Endothelial cell of umbilical vein (primary cell): Measurements from ENCODE around the gene MCRIP2. TPM values are rescaled to one million over a fixed set of nuclear protein-coding genes. Genes with fewer than 3 reads are reported as not detected.

Experiments
- BruUV-seq: library from RNA; stranded (reverse); fragments of 400-500 nt; replicated peaks from 2 replicates; lab custom pipeline; 2021; lab: Mats Ljungman, UMichigan
- CTCF ChIA-PET: fragments of 300-600, 350-600 bp; sonication (Branson Sonifier 250); formaldehyde crosslinking; loops from one replicate; lab custom pipeline; 2021; ENCODE audit warnings: antibody characterized with exemption, inconsistent platforms; lab: Charles Lee
- POLR2A ChIA-PET: fragments of 300-600, 350-600 bp; sonication (Branson Sonifier 250); formaldehyde crosslinking; loops from one replicate; lab custom pipeline; 2021; ENCODE audit warnings: antibody characterized with exemption, inconsistent platforms; lab: Charles Lee
- DNase-seq: peaks from one replicate; pipeline ENCODE4 v3.0.0-alpha.2; 2011; ENCODE audit warnings: low read depth, low spot score
- FAIRE-seq: peaks from 2 replicates; lab custom pipeline; 2011; peaks lifted over from hg19 to GRCh38; lab: Jason Lieb, UNC
- H2AFZ ChIP-seq: 2 replicates; pipeline ENCODE4 v1.6.0; 2012; ENCODE audit warnings: low read depth, low read length, control low read depth, inconsistent platforms
- H3K27ac ChIP-seq: 2 replicates; pipeline ENCODE4 v1.5.1; 2011; ENCODE audit warnings: low read depth, mild to moderate bottlenecking, control low read depth, low read length, moderate library complexity; ENCODE audit not compliant: insufficient read depth
- H3K27me3 ChIP-seq, 2 experiments: 2 replicates each; pipeline versions ENCODE4 v1.6.0 to v1.6.1; 2011; ENCODE audit warnings: low read length in 2 of 2, mixed read lengths in 1 of 2; ENCODE audit not compliant: control insufficient read depth in 2 of 2, insufficient read depth in 2 of 2
- H3K36me3 ChIP-seq, 2 experiments: 2 replicates in 1 of 2; 3 replicates in 1 of 2; pipeline ENCODE4 v1.5.1; 2011; ENCODE audit warnings: low read length in 2 of 2, mild to moderate bottlenecking in 1 of 2, moderate library complexity in 1 of 2; ENCODE audit not compliant: control insufficient read depth in 2 of 2, insufficient read depth in 2 of 2; ENCODE audit errors: extremely low read depth in 1 of 2
- H3K4me1 ChIP-seq: 3 replicates; pipeline ENCODE4 v1.5.1; 2011; ENCODE audit warnings: mild to moderate bottlenecking, low read length; ENCODE audit not compliant: control insufficient read depth, insufficient read depth; ENCODE audit errors: extremely low read depth
- H3K4me2 ChIP-seq: 2 replicates; pipeline ENCODE4 v1.6.1; 2011; ENCODE audit warnings: low read length, control low read depth, mixed read lengths; ENCODE audit not compliant: insufficient read depth
- H3K4me3 ChIP-seq, 3 experiments: fragments of 200-600 bp in 1 of 3; sonication (generic), shearing (Covaris generic) in 1 of 3; replicated peaks in 1 of 3; 2 replicates each; pipeline ENCODE4 v1.5.1; 2011 to 2016; ENCODE audit warnings: control low read depth in 3 of 3, low read length in 3 of 3, mild to moderate bottlenecking in 2 of 3, inconsistent platforms in 1 of 3, low read depth in 1 of 3, moderate library complexity in 1 of 3; ENCODE audit not compliant: insufficient read depth in 1 of 3
- H3K79me2 ChIP-seq: 2 replicates; pipeline ENCODE4 v1.6.0; 2012; ENCODE audit warnings: low read length, inconsistent platforms; ENCODE audit not compliant: control insufficient read depth, insufficient read depth
- H3K9ac ChIP-seq: replicated peaks from 2 replicates; pipeline ENCODE3; 2011; ENCODE audit warnings: low read length, control low read depth; ENCODE audit not compliant: insufficient read depth; ENCODE audit errors: extremely low read depth
- H3K9me1 ChIP-seq: replicated peaks from 3 replicates; pipeline ENCODE4 v1.6.0; 2011; ENCODE audit warnings: mild to moderate bottlenecking, low read length; ENCODE audit not compliant: control insufficient read depth, insufficient read depth; ENCODE audit errors: extremely low read depth
- H3K9me3 ChIP-seq: replicated peaks from 2 replicates; pipeline ENCODE4 v1.5.1; 2012; ENCODE audit warnings: low read length, inconsistent platforms; ENCODE audit not compliant: control insufficient read depth, insufficient read depth
- H4K20me1 ChIP-seq: replicated peaks from 2 replicates; pipeline ENCODE3; 2011; ENCODE audit warnings: mild to moderate bottlenecking, low read length; ENCODE audit not compliant: control insufficient read depth, insufficient read depth; ENCODE audit errors: extremely low read depth
- EZH2 ChIP-seq: IDR thresholded peaks from 2 replicates; pipeline ENCODE4 v1.6.1; 2012; ENCODE audit warnings: borderline replicate concordance, low read depth, mild to moderate bottlenecking, moderate library complexity, low read length, inconsistent platforms; ENCODE audit not compliant: severe bottlenecking
- FOS ChIP-seq: IDR thresholded peaks from 2 replicates; pipeline ENCODE4 v1.6.1; 2011; ENCODE audit warnings: mild to moderate bottlenecking, low read length, moderate library complexity, borderline replicate concordance; ENCODE audit not compliant: insufficient read depth
- GATA2 ChIP-seq: IDR thresholded peaks from 2 replicates; pipeline ENCODE4 v1.7.0; 2011; ENCODE audit warnings: low read depth, mild to moderate bottlenecking, moderate library complexity, mixed read lengths, low read length; ENCODE audit not compliant: insufficient read length, insufficient read depth
- JUN ChIP-seq: IDR thresholded peaks from 2 replicates; pipeline ENCODE4 v1.6.1; 2011; ENCODE audit warnings: borderline replicate concordance, low read depth; ENCODE audit not compliant: insufficient read length, insufficient read depth
- MYC ChIP-seq: IDR thresholded peaks from one replicate; pipeline ENCODE4 v1.6.1; 2011; ENCODE audit warnings: mild to moderate bottlenecking, low read depth, low read length
- POLR2AphosphoS5 ChIP-seq: IDR thresholded peaks from 2 replicates; pipeline ENCODE4 v1.6.1; 2012; ENCODE audit warnings: low read depth, mild to moderate bottlenecking, control low read depth, low read length, moderate library complexity; ENCODE audit not compliant: insufficient read depth
- dilution Hi-C: fragments of 300-500 bp; cut with MboI; formaldehyde crosslinking; loops from one replicate; pipeline ENCODE4 v1.15.0; 2019; ENCODE audit warnings: low sequenced_read_pairs; ENCODE audit not compliant: extremely low pct_ligation_motif_present
- intact Hi-C: fragments of 100-400 bp; cut with micrococcal nuclease; formaldehyde crosslinking; loops from one replicate; pipeline ENCODE4 v1.10.0; 2022
- polyA plus RNA-seq, 4 experiments: library from polyadenylated mRNA; depleted of rRNA in 3 of 4; stranded (reverse) in 3 of 4; unstranded in 1 of 4; fragments of >200 nt; gene quantifications; 2 replicates each; pipeline versions ENCODE4 v1.2.1 to v1.2.3, GENCODE V29; 2011 to 2012; ENCODE audit warnings: missing spikeins in 1 of 4
- total RNA-seq: library from RNA; stranded (reverse); gene quantifications from 2 replicates; pipeline ENCODE4 v1.2.3, GENCODE V29; 2021
- TF ChIP-seq, protein P1 (sequence below): IDR thresholded peaks from 2 replicates; pipeline ENCODE4 v1.6.1; 2011; ENCODE audit not compliant: insufficient read depth, insufficient read length
- TF ChIP-seq, protein P2 (sequence below), 2 donors: IDR thresholded peaks; 1 replicate in 1 of 2; 2 replicates in 1 of 2; pipeline ENCODE4 v1.5.1; 2011; ENCODE audit warnings: low read length in 2 of 2, mild to moderate bottlenecking in 2 of 2, moderate library complexity in 2 of 2, control low read depth in 1 of 2, inconsistent platforms in 1 of 2, low read depth in 1 of 2; ENCODE audit not compliant: insufficient read depth in 1 of 2; ENCODE audit errors: extremely low read depth in 1 of 2

The MCRIP2 gene
- total and polyA plus RNA-seq, 2 donors (not counting 3 experiments of a cell fraction or from before 2014, with no cell fraction given): 17.1 to 18.9 TPM

DNA sequence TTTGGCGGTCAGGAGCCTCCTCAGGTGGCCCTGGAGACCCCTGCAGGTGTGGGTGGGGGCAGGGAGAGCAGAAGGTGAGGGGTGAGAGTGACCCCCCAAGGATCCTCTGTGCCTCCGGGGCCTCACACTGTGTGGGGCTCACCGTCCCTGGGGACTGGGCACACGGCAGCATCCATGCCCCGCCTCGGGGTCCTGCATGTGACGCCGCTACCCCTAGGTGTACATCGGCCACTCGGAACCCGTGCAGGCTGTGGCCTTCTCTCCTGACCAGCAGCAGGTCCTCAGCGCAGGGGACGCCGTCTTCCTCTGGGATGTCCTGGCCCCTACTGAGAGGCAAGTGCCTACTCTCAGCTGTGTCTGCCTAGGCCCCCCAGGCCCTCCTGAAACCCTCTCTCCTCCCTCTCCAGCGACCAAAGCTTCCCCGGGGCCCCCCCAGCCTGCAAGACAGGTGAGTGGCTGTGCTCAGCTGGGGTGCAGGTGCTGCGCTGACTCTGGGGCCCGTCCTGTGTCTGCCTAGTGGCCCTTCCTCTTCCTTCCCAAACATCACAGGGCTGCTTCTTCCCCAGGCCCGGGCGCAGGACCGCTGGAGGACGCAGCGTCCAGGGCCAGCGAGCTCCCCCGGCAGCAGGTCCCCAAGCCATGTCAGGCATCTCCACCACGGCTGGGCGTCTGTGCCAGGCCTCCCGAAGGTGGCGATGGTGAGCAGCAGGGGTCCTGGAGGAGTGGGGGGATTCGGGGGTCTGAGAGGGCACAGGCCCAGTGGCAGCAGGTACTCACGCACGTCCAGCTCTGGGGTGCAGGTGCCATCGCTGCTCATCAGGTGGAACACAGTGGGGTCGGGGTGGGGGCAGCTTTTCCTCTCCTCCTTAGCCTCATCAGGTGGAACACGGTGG, 17.3 kb downstream of the MCRIP2 start:
- dilution Hi-C loops (no loop called here), intact Hi-C loops (no loop called here)
- Histone ChIP-seq H3K27me3 (no peaks in the 10 kb centered on the region), H3K79me2 (no peaks in the 10 kb centered on the region), H3K9me3 (no peaks in the 10 kb centered on the region), H2AFZ (no peak overlapping the region), H3K4me3 (no peak overlapping the region), H3K36me3 (peaks cover 0 to 3% of the 10 kb centered on the region in 2 experiments), H3K27ac (no peak overlapping the region), H4K20me1 (no peaks in the 10 kb centered on the region), H3K9me1 (no peaks in the 10 kb centered on the region), H3K4me1 (no peaks in the 10 kb centered on the region), H3K4me2 (no peak overlapping the region), H3K9ac (no peak overlapping the region)
- TF ChIP-seq, protein P1, sequence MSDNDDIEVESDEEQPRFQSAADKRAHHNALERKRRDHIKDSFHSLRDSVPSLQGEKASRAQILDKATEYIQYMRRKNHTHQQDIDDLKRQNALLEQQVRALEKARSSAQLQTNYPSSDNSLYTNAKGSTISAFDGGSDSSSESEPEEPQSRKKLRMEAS: no peak
- TF ChIP-seq, protein P2, sequence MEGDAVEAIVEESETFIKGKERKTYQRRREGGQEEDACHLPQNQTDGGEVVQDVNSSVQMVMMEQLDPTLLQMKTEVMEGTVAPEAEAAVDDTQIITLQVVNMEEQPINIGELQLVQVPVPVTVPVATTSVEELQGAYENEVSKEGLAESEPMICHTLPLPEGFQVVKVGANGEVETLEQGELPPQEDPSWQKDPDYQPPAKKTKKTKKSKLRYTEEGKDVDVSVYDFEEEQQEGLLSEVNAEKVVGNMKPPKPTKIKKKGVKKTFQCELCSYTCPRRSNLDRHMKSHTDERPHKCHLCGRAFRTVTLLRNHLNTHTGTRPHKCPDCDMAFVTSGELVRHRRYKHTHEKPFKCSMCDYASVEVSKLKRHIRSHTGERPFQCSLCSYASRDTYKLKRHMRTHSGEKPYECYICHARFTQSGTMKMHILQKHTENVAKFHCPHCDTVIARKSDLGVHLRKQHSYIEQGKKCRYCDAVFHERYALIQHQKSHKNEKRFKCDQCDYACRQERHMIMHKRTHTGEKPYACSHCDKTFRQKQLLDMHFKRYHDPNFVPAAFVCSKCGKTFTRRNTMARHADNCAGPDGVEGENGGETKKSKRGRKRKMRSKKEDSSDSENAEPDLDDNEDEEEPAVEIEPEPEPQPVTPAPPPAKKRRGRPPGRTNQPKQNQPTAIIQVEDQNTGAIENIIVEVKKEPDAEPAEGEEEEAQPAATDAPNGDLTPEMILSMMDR (IDR thresholded peaks at IDR 0.05; ENCODE audit: extremely low read depth in 1 of 2, insufficient read depth in 1 of 2, low read depth in 1 of 2, low read length in 2 of 2): peak; percentile 17 to 24
- BruUV-seq: no TSS peak
- FAIRE-seq (no peak), DNase-seq (no peak)
- ChIA-PET POLR2A (no interaction called here), CTCF (interaction anchor here (0.6 to 1.9 kb wide), 6 partner anchors 8 to 80 kb away, joined by 3 to 10 read pairs (median 4); partner anchors contain the start of gene RHBDL1)

DNA sequence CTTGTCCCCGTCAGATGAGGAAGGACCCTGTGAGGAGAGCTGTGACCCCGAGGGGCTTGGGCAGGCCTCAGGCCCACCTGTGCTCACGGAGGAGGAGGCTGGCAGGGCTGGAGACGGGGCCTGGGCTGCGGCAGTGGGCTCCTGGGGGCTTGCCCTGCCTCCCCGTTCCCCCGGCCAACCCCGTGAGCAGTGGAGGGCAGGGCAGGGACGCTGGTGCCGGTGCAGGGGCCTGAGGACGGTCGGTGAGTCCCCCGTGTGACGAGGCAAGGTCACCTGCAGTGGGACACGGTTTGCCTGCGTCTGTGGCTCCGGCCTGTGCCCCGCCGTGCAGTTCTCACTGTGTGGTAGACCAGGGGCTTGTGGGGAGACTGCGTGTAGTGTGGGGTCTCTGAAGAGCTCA, 18.0 kb downstream of the MCRIP2 start:
- Histone ChIP-seq H3K27ac (no peak overlapping the region), H3K9me1 (no peaks in the 10 kb centered on the region), H3K9ac (no peak overlapping the region), H3K36me3 (peaks cover 0 to 3% of the 10 kb centered on the region in 2 experiments), H3K79me2 (no peaks in the 10 kb centered on the region), H3K4me2 (no peak overlapping the region), H3K4me1 (no peaks in the 10 kb centered on the region), H4K20me1 (no peaks in the 10 kb centered on the region), H3K9me3 (no peaks in the 10 kb centered on the region), H2AFZ (no peak overlapping the region), H3K4me3 (no peak overlapping the region), H3K27me3 (no peaks in the 10 kb centered on the region)
- ChIA-PET CTCF (interaction anchor here (0.9 to 1.9 kb wide), 8 partner anchors 10 to 81 kb away, joined by 3 to 11 read pairs (median 4); partner anchors contain the start of genes METTL26, RHBDL1 and WDR90), POLR2A (no interaction called here)
- intact Hi-C loops: loop anchor here (1.0 kb wide), 5 partner anchors 10 to 267 kb away; partner anchors contain the start of gene WDR90
- TF ChIP-seq JUN (no peak), POLR2AphosphoS5 (no peak), FOS (no peak), EZH2 (no peak), GATA2 (no peak), MYC (no peak)
- TF ChIP-seq, protein P2 (IDR thresholded peaks at IDR 0.05; ENCODE audit: extremely low read depth in 1 of 2, insufficient read depth in 1 of 2, low read depth in 1 of 2, low read length in 2 of 2): no peak
- TF ChIP-seq, protein P1: no peak
- dilution Hi-C loops: no loop called here
- DNase-seq (no peak), FAIRE-seq (no peak)
- no TSS peak for BruUV-seq
